ENCODE results near the gene AKR7A3. TPM values are rescaled to one million over a fixed set of nuclear protein-coding genes. Genes with fewer than 3 reads are reported as not detected.

Gene AKR7A3
- total and polyA plus RNA-seq, 4 donors: 0.23 to 69.6 (median 55.0) TPM

GRCh38 chr1:19262744-19263143 lies 25.8 kb downstream of the AKR7A3 start:
- no peak overlapping the region for H3K4me3 ChIP-seq (ENCODE audit: low read depth in 1 of 3, low read length in 3 of 3)
- H3K9me3 ChIP-seq (ENCODE audit: control insufficient read depth in 4 of 4, low read length in 3 of 4): no peaks in the 10 kb centered on the region
- no peaks in the 10 kb centered on the region for H3K4me1 ChIP-seq (ENCODE audit: control insufficient read depth in 4 of 4, insufficient read depth in 4 of 4, low read length in 3 of 4)
- no peaks in the 10 kb centered on the region for H3K27me3 ChIP-seq (ENCODE audit: control insufficient read depth in 4 of 4, insufficient read depth in 4 of 4, low read length in 3 of 4)
- no peak for TF ChIP-seq MAX (IDR thresholded peaks at IDR 0.05)
- TF ChIP-seq ZBTB33 (IDR thresholded peaks at IDR 0.05): no peak
- no peak for TF ChIP-seq GABPA (IDR thresholded peaks at IDR 0.05 in 1 of 2, conservative IDR thresholded peaks at IDR 0.05 in 1 of 2)
- TF ChIP-seq NR2F2 (IDR thresholded peaks at IDR 0.05): no peak
- no peak for TF ChIP-seq FOXA2 (IDR thresholded peaks at IDR 0.05)
- no peak for TF ChIP-seq EGR1 (IDR thresholded peaks at IDR 0.05; ENCODE audit: low read depth in 2 of 2)
- no peak for TF ChIP-seq YY1 (IDR thresholded peaks at IDR 0.05)
- TF ChIP-seq FOXA1 (IDR thresholded peaks at IDR 0.05): no peak
- no peak for TF ChIP-seq HNF4G (IDR thresholded peaks at IDR 0.05)
- no peak for TF ChIP-seq SP1 (IDR thresholded peaks at IDR 0.05)
- TF ChIP-seq RXRA (IDR thresholded peaks at IDR 0.05): no peak
- no peak for TF ChIP-seq RAD21 (IDR thresholded peaks at IDR 0.05)
- no peak overlapping the region for H3K9ac ChIP-seq (ENCODE audit: low read depth in 1 of 2, low read length in 2 of 2)
- WGBS: 95% methylated on average over 5 of the region's 5 CpGs
- no peak for DNase-seq (ENCODE audit: low spot score)
- H3K36me3 ChIP-seq (ENCODE audit: control insufficient read depth in 4 of 4, insufficient read depth in 3 of 4, low read depth in 1 of 4, low read length in 3 of 4): peaks cover 16 to 68% (median 32%) of the 10 kb centered on the region in 4 donors
- no peak overlapping the region for H3K27ac ChIP-seq (ENCODE audit: low read depth in 1 of 2, low read length in 2 of 2)

GRCh38 chr1:19262047-19262446 lies 26.5 kb downstream of the AKR7A3 start:
- Histone ChIP-seq H3K4me1 (ENCODE audit: control insufficient read depth in 4 of 4, insufficient read depth in 4 of 4, low read length in 3 of 4) (no peaks in the 10 kb centered on the region), H3K9ac (ENCODE audit: low read depth in 1 of 2, low read length in 2 of 2) (no peak overlapping the region), H3K27me3 (ENCODE audit: control insufficient read depth in 4 of 4, insufficient read depth in 4 of 4, low read length in 3 of 4) (no peaks in the 10 kb centered on the region), H3K9me3 (ENCODE audit: control insufficient read depth in 4 of 4, low read length in 3 of 4) (no peaks in the 10 kb centered on the region), H3K36me3 (ENCODE audit: control insufficient read depth in 4 of 4, insufficient read depth in 3 of 4, low read depth in 1 of 4, low read length in 3 of 4) (peaks cover 15 to 73% (median 36%) of the 10 kb centered on the region in 4 donors), H3K27ac (ENCODE audit: low read depth in 1 of 2, low read length in 2 of 2) (no peak overlapping the region), H3K4me3 (ENCODE audit: low read depth in 1 of 3, low read length in 3 of 3) (no peak overlapping the region)
- DNase-seq (ENCODE audit: low spot score): no peak
- no peak for TF ChIP-seq MAX (IDR thresholded peaks at IDR 0.05)
- TF ChIP-seq GABPA (IDR thresholded peaks at IDR 0.05 in 1 of 2, conservative IDR thresholded peaks at IDR 0.05 in 1 of 2): no peak
- TF ChIP-seq JUND (IDR thresholded peaks at IDR 0.05): no peak
- no peak for TF ChIP-seq RAD21 (IDR thresholded peaks at IDR 0.05)
- no peak for TF ChIP-seq HNF4A (conservative IDR thresholded peaks at IDR 0.05)
- TF ChIP-seq YY1 (IDR thresholded peaks at IDR 0.05): no peak
- no peak for TF ChIP-seq HNF4G (IDR thresholded peaks at IDR 0.05)
- TF ChIP-seq CTCF (IDR thresholded peaks at IDR 0.05; ENCODE audit: low read depth, low read length, missing input control): no peak
- no peak for TF ChIP-seq EGR1 (IDR thresholded peaks at IDR 0.05; ENCODE audit: low read depth in 2 of 2)
- no peak for TF ChIP-seq ZBTB33 (IDR thresholded peaks at IDR 0.05)
- TF ChIP-seq SP1 (IDR thresholded peaks at IDR 0.05): no peak
- TF ChIP-seq ATF3 (IDR thresholded peaks at IDR 0.05): no peak
- TF ChIP-seq TAF1 (conservative IDR thresholded peaks at IDR 0.05): no peak
- TF ChIP-seq FOXA2 (IDR thresholded peaks at IDR 0.05): no peak
- no peak for TF ChIP-seq RXRA (IDR thresholded peaks at IDR 0.05)
- TF ChIP-seq NR2F2 (IDR thresholded peaks at IDR 0.05): no peak
- TF ChIP-seq FOXA1 (IDR thresholded peaks at IDR 0.05): no peak
- WGBS: 86% methylated on average over 5 of the region's 5 CpGs

Data from liver (tissue), 9 donors.